Neuronal stem cell (in vitro differentiated cells): ENCODE results near the gene TRANK1.

Experiments used
- DNase-seq: peaks from one replicate; pipeline ENCODE4 v3.0.0-alpha.2; 2013; ENCODE audit warnings: low spot score
- H2AFZ ChIP-seq: one replicate; pipeline ENCODE4 v1.6.1; 2013; ENCODE audit warnings: mild to moderate bottlenecking, low read length, inconsistent platforms
- H2AK5ac ChIP-seq: 2 replicates; pipeline ENCODE4 v1.6.1; 2013; ENCODE audit warnings: low read depth, mild to moderate bottlenecking, inconsistent platforms, low read length, moderate library complexity, mixed read lengths
- H2BK120ac ChIP-seq: 2 replicates; pipeline ENCODE4 v1.6.1; 2013; ENCODE audit warnings: low read depth, mild to moderate bottlenecking, inconsistent platforms, low read length, moderate library complexity, mixed read lengths
- H2BK12ac ChIP-seq: one replicate; pipeline ENCODE4 v1.6.1; 2013; ENCODE audit warnings: low read length, inconsistent platforms
- H2BK15ac ChIP-seq: 2 replicates; pipeline ENCODE4 v1.6.1; 2013; ENCODE audit warnings: mild to moderate bottlenecking, low read length, inconsistent platforms, mixed read lengths
- H2BK5ac ChIP-seq: one replicate; pipeline ENCODE4 v1.6.1; 2013; ENCODE audit warnings: inconsistent platforms, mild to moderate bottlenecking, low read length, moderate library complexity
- H3K14ac ChIP-seq: one replicate; pipeline ENCODE4 v1.6.1; 2013; ENCODE audit warnings: low read length, inconsistent platforms
- H3K18ac ChIP-seq: 2 replicates; pipeline ENCODE4 v1.6.1; 2013; ENCODE audit warnings: low read length, inconsistent platforms
- H3K23ac ChIP-seq: 2 replicates; pipeline ENCODE4 v1.6.1; 2013; ENCODE audit warnings: low read depth, mild to moderate bottlenecking, mixed read lengths, low read length, inconsistent platforms; ENCODE audit not compliant: poor library complexity
- H3K27ac ChIP-seq: replicated peaks from 3 replicates; pipeline ENCODE4 v1.5.1; 2013; ENCODE audit warnings: low read length, inconsistent platforms
- H3K27me3 ChIP-seq, 3 experiments: 2 replicates each; pipeline ENCODE4 v1.6.1; 2013; ENCODE audit warnings: low read length in 3 of 3, mild to moderate bottlenecking in 2 of 3, inconsistent platforms in 1 of 3, low read depth in 1 of 3, mixed read lengths in 1 of 3, moderate library complexity in 1 of 3; ENCODE audit not compliant: control insufficient read depth in 3 of 3, insufficient read depth in 3 of 3
- H3K36me3 ChIP-seq, 2 donors: replicated peaks in 1 of 2; 2 replicates each; pipeline ENCODE4 v1.6.1; 2013; ENCODE audit warnings: low read length in 2 of 2; ENCODE audit not compliant: control insufficient read depth in 2 of 2, insufficient read depth in 2 of 2
- H3K4ac ChIP-seq: 2 replicates; pipeline ENCODE4 v1.6.1; 2013; ENCODE audit warnings: inconsistent platforms, mild to moderate bottlenecking, low read length, moderate library complexity
- H3K4me1 ChIP-seq, 2 donors: 1 replicate in 1 of 2; 2 replicates in 1 of 2; pipeline ENCODE4 v1.6.1; 2013; ENCODE audit warnings: low read length in 2 of 2, low read depth in 1 of 2; ENCODE audit not compliant: control insufficient read depth in 2 of 2, insufficient read depth in 1 of 2
- H3K4me2 ChIP-seq: one replicate; pipeline ENCODE4 v1.6.1; 2013; ENCODE audit warnings: mild to moderate bottlenecking, low read length, inconsistent platforms; ENCODE audit not compliant: insufficient read depth, poor library complexity, severe bottlenecking
- H3K4me3 ChIP-seq, 2 donors: 2 replicates each; pipeline ENCODE4 v1.5.1; 2013; ENCODE audit warnings: low read length in 2 of 2, mild to moderate bottlenecking in 2 of 2, inconsistent platforms in 1 of 2, moderate library complexity in 1 of 2
- H3K79me1 ChIP-seq: one replicate; pipeline ENCODE4 v1.6.1; 2013; ENCODE audit warnings: low read depth, mild to moderate bottlenecking, inconsistent platforms, low read length, moderate library complexity
- H3K9ac ChIP-seq: one replicate; pipeline ENCODE4 v1.6.1; 2013; ENCODE audit warnings: mild to moderate bottlenecking, low read depth, low read length, inconsistent platforms; ENCODE audit not compliant: poor library complexity
- H3K9me3 ChIP-seq, 2 donors: replicated peaks in 1 of 2; 2 replicates each; pipeline versions ENCODE3 to v1.6.1; 2013; ENCODE audit warnings: low read length in 2 of 2, mild to moderate bottlenecking in 2 of 2, inconsistent platforms in 1 of 2, low read depth in 1 of 2, mixed read lengths in 1 of 2, moderate library complexity in 1 of 2; ENCODE audit not compliant: control insufficient read depth in 2 of 2, insufficient read depth in 1 of 2
- H4K8ac ChIP-seq: one replicate; pipeline ENCODE4 v1.6.1; 2013; ENCODE audit warnings: low read depth, mild to moderate bottlenecking, inconsistent platforms, low read length, moderate library complexity
- H4K91ac ChIP-seq: one replicate; pipeline ENCODE4 v1.6.1; 2013; ENCODE audit warnings: low read length, low read depth, mild to moderate bottlenecking, inconsistent platforms; ENCODE audit not compliant: poor library complexity
- WGBS, 2 donors: extraction: QIAGEN DNeasy Blood & Tissue Kit; methylation state at CpG; one replicate each; pipeline ENCODE4 v1.1.7; 2013; ENCODE audit warnings: missing lambda C conversion rate in 2 of 2, mixed read lengths in 1 of 2; ENCODE audit not compliant: insufficient read length in 2 of 2, insufficient replicate concordance in 1 of 2; ENCODE audit errors: extremely low coverage in 2 of 2; 5-methylcytosine and 5-hydroxymethylcytosine counted together

The TRANK1 gene

GRCh38 chr3:36843065-36844051 is 101.5 kb downstream of the TRANK1 start:
- peak; percentile 20 for DNase-seq

GRCh38 chr3:36842275-36842674 is 102.6 kb downstream of the TRANK1 start:
- H3K4me1 ChIP-seq: peaks cover 0 to 2% of the 10 kb centered on the region in 2 donors
- H2AK5ac ChIP-seq: no peak overlapping the region
- H3K4me3 ChIP-seq: peak overlapping the region in 1 of 2 donors; percentile 33
- no peaks in the 10 kb centered on the region for H3K79me1 ChIP-seq
- H3K9me3 ChIP-seq: peaks cover 0 to 9% of the 10 kb centered on the region in 2 donors
- no peak overlapping the region for H3K18ac ChIP-seq
- no CpG with 5 or more reads among the region's 5 CpGs for WGBS, 2 donors
- H3K27ac ChIP-seq: no peak overlapping the region
- H2BK15ac ChIP-seq: no peak overlapping the region
- H4K8ac ChIP-seq: no peak overlapping the region
- H3K4me2 ChIP-seq: no peak overlapping the region
- no peak overlapping the region for H2AFZ ChIP-seq
- H2BK12ac ChIP-seq: no peak overlapping the region
- H2BK5ac ChIP-seq: no peak overlapping the region
- H4K91ac ChIP-seq: no peak overlapping the region
- H2BK120ac ChIP-seq: no peak overlapping the region
- peaks cover 0 to 6% of the 10 kb centered on the region in 2 donors for H3K36me3 ChIP-seq
- no peak overlapping the region for H3K14ac ChIP-seq
- H3K9ac ChIP-seq: no peak overlapping the region
- H3K4ac ChIP-seq: no peak overlapping the region
- H3K23ac ChIP-seq: no peak overlapping the region
- no peak for DNase-seq
- no peaks in the 10 kb centered on the region for H3K27me3 ChIP-seq

More at GRCh38 chr3:36843065-36844051, 101.5 kb downstream of the TRANK1 start:
- WGBS, 2 donors: no CpG with 5 or more reads among the region's 4 CpGs
- Histone ChIP-seq H3K18ac (no peak overlapping the region), H2BK120ac (no peak overlapping the region), H3K79me1 (no peaks in the 10 kb centered on the region), H2BK5ac (no peak overlapping the region), H4K91ac (no peak overlapping the region), H2AFZ (no peak overlapping the region), H3K4me3 (no peak overlapping the region), H4K8ac (no peak overlapping the region), H3K23ac (no peak overlapping the region), H3K27me3 (no peaks in the 10 kb centered on the region), H3K4ac (no peak overlapping the region), H2AK5ac (no peak overlapping the region), H3K14ac (no peak overlapping the region), H3K4me1 (peaks cover 0 to 2% of the 10 kb centered on the region in 2 donors), H3K9ac (no peak overlapping the region), H2BK15ac (no peak overlapping the region), H3K4me2 (no peak overlapping the region), H3K27ac (no peak overlapping the region), H3K9me3 (peaks cover 0 to 9% of the 10 kb centered on the region in 2 donors), H2BK12ac (no peak overlapping the region), H3K36me3 (peaks cover 0 to 6% of the 10 kb centered on the region in 2 donors)

- Histone ChIP-seq H3K4ac (no peak overlapping the region), H2BK120ac (no peak overlapping the region), H3K18ac (no peak overlapping the region), H3K36me3 (peaks cover 0 to 8% of the 10 kb centered on the region in 2 donors), H2BK12ac (no peak overlapping the region), H3K27ac (no peak overlapping the region), H3K27me3 (no peaks in the 10 kb centered on the region), H3K9me3 (peaks cover 0 to 9% of the 10 kb centered on the region in 2 donors), H2AFZ (no peak overlapping the region), H2BK5ac (no peak overlapping the region), H3K4me2 (no peak overlapping the region), H3K9ac (no peak overlapping the region), H3K23ac (no peak overlapping the region), H4K8ac (no peak overlapping the region), H2BK15ac (no peak overlapping the region), H3K4me3 (no peak overlapping the region), H3K4me1 (peaks cover 0 to 2% of the 10 kb centered on the region in 2 donors), H4K91ac (no peak overlapping the region), H3K79me1 (no peaks in the 10 kb centered on the region), H2AK5ac (no peak overlapping the region), H3K14ac (no peak overlapping the region)
- no peak for DNase-seq
- no CpG with 5 or more reads among the region's 5 CpGs for WGBS, 2 donors
Observed at GRCh38 chr3:36840453-36840921, 104.4 kb downstream of the TRANK1 start.

- H2AK5ac ChIP-seq: no peak overlapping the region
- peaks cover 0 to 6% of the 10 kb centered on the region in 2 donors for H3K9me3 ChIP-seq
- H3K27ac ChIP-seq: no peak overlapping the region
- no peak overlapping the region for H4K91ac ChIP-seq
- H3K14ac ChIP-seq: no peak overlapping the region
- DNase-seq: no peak
- H4K8ac ChIP-seq: no peak overlapping the region
- H3K23ac ChIP-seq: no peak overlapping the region
- H3K18ac ChIP-seq: no peak overlapping the region
- no peak overlapping the region for H2BK12ac ChIP-seq
- peaks cover 0 to 14% of the 10 kb centered on the region in 2 donors for H3K36me3 ChIP-seq
- WGBS, 2 donors: no CpG with 5 or more reads among the region's 3 CpGs
- H2BK5ac ChIP-seq: no peak overlapping the region
- no peaks in the 10 kb centered on the region for H3K4me1 ChIP-seq
- H3K4ac ChIP-seq: no peak overlapping the region
- H2AFZ ChIP-seq: no peak overlapping the region
- H3K4me2 ChIP-seq: no peak overlapping the region
- H3K27me3 ChIP-seq: no peaks in the 10 kb centered on the region
- H3K79me1 ChIP-seq: no peaks in the 10 kb centered on the region
- H2BK120ac ChIP-seq: no peak overlapping the region
- no peak overlapping the region for H2BK15ac ChIP-seq
- H3K4me3 ChIP-seq: no peak overlapping the region
- H3K9ac ChIP-seq: no peak overlapping the region
Observed at GRCh38 chr3:36837089-36837488, 107.8 kb downstream of the TRANK1 start.
